ENCODE results near the gene CHRNB2.

DNA sequence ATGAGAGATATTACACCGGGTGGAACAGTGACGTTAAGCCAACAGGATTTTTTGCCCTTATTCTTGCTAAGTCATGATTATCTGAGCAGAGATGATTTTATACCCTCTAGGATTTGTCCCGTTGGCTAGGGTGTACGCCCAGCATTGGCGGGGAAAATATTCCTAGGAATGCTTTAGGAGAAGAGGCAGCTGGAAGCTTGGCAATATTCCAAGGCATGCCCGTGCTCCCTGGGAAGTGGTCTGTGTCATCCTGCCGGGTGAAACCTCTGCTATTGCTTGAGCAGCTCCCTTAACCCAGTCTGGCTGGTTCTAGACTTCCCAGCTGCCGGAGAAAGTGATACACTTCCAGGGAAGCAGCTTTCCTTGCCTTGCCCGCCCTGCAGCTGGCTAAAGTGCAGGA, 16.2 kb downstream of the CHRNB2 start:
- TF ChIP-seq, protein P1, sequence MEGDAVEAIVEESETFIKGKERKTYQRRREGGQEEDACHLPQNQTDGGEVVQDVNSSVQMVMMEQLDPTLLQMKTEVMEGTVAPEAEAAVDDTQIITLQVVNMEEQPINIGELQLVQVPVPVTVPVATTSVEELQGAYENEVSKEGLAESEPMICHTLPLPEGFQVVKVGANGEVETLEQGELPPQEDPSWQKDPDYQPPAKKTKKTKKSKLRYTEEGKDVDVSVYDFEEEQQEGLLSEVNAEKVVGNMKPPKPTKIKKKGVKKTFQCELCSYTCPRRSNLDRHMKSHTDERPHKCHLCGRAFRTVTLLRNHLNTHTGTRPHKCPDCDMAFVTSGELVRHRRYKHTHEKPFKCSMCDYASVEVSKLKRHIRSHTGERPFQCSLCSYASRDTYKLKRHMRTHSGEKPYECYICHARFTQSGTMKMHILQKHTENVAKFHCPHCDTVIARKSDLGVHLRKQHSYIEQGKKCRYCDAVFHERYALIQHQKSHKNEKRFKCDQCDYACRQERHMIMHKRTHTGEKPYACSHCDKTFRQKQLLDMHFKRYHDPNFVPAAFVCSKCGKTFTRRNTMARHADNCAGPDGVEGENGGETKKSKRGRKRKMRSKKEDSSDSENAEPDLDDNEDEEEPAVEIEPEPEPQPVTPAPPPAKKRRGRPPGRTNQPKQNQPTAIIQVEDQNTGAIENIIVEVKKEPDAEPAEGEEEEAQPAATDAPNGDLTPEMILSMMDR (IDR thresholded peaks at IDR 0.05 in 4 of 5, conservative IDR thresholded peaks at IDR 0.05 in 1 of 5) = no peak
- no peak for TF ChIP-seq POLR2A (IDR thresholded peaks at IDR 0.05)

All from gastrocnemius medialis (tissue), 4 donors.